Breast epithelium (tissue), 4 donors: ENCODE data around the gene GAL3ST1. TPM values are rescaled to one million over a fixed set of nuclear protein-coding genes. Genes with fewer than 3 reads are reported as not detected.

Experiments used
- DNase-seq, 2 donors: peaks; one replicate each; pipeline ENCODE4 v3.0.0-alpha.2; 2019; ENCODE audit warnings: low spot score in 2 of 2
- H3K27ac ChIP-seq, 2 donors: fragments of 200-600 bp; sonication (generic) in 1 of 2; one replicate each; pipeline ENCODE4 v1.5.1; 2016 to 2019; ENCODE audit warnings: mild to moderate bottlenecking in 1 of 2
- H3K27me3 ChIP-seq, 2 donors: fragments of 200-600 bp; sonication (generic) in 1 of 2; one replicate each; pipeline versions ENCODE4 v1.5.1 to v1.6.0; 2017 to 2019; ENCODE audit warnings: control low read depth in 1 of 2, mild to moderate bottlenecking in 1 of 2
- H3K36me3 ChIP-seq: fragments of 200-600 bp; one replicate; pipeline ENCODE4 v1.5.1; 2019
- H3K4me1 ChIP-seq, 2 donors: fragments of 200-600 bp; sonication (generic); one replicate each; pipeline ENCODE4 v1.5.1; 2016 to 2019; ENCODE audit warnings: control low read depth in 1 of 2
- H3K4me3 ChIP-seq, 3 donors: fragments of 200-600 bp; sonication (generic); 1 replicate in 2 of 3; 2 replicates in 1 of 3; pipeline ENCODE4 v1.5.1; 2016 to 2019; ENCODE audit warnings: mild to moderate bottlenecking in 3 of 3, moderate library complexity in 2 of 3
- H3K9me3 ChIP-seq, 2 donors: fragments of 200-600 bp; sonication (generic) in 1 of 2; one replicate each; pipeline ENCODE4 v1.5.1; 2016 to 2019; ENCODE audit warnings: control low read depth in 1 of 2
- POLR2A ChIP-seq: fragments of 450-650 bp; IDR thresholded peaks from one replicate; pipeline ENCODE4 v1.6.1; 2016; ENCODE audit warnings: antibody characterized with exemption, mild to moderate bottlenecking, moderate library complexity
- POLR2AphosphoS5 ChIP-seq, 3 donors: sonication (generic); formaldehyde crosslinking; IDR thresholded peaks; one replicate each; pipeline ENCODE4 v1.6.1; 2017; ENCODE audit warnings: antibody characterized with exemption in 3 of 3
- intact Hi-C: fragments of 100-400 bp; cut with DNase I; formaldehyde crosslinking; loops from one replicate; pipeline ENCODE4 v1.15.1; 2023; ENCODE audit warnings: low total_unique reads
- total RNA-seq, 3 donors: library from RNA; depleted of rRNA; stranded (reverse); fragments of >200 nt; gene quantifications; one replicate each; pipeline ENCODE4 v1.1.0, GENCODE V29; 2016
- TF ChIP-seq, protein P1 (sequence below), 3 donors: fragments of 450-650 bp; IDR thresholded peaks; one replicate each; pipeline ENCODE4 v1.5.1; 2016 to 2017; ENCODE audit warnings: antibody characterized with exemption in 3 of 3, mild to moderate bottlenecking in 3 of 3, moderate library complexity in 3 of 3

The GAL3ST1 gene
- total RNA-seq, 3 donors from 2014 or later: 1.3 to 2.6 (median 1.3) TPM

DNA sequence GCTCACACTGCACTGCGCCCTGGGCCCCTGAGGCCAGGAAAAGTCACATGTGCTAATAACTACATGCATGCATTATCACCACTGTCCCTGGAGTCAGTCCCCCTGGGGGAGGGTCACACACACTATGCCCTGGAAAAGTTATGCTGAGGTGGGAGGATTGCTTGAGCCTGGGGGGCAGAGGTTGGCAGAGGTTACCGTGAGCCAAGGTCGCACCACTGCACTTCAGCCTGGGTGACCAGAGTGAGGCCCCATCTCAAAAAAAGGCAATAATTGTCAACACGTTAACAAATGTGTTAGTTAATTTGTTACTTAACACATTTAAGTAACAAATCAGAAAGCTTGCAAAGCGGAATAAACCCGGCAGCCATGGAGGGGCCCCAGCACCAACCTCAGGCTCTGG, 14.6 kb downstream of the GAL3ST1 start:
- Histone ChIP-seq H3K9me3 (no peaks in the 10 kb centered on the region), H3K4me1 (no peaks in the 10 kb centered on the region), H3K36me3 (no peaks in the 10 kb centered on the region), H3K4me3 (no peak overlapping the region), H3K27me3 (no peaks in the 10 kb centered on the region), H3K27ac (no peak overlapping the region)
- TF ChIP-seq POLR2A (no peak), POLR2AphosphoS5 (IDR thresholded peaks at IDR 0.05) (no peak)
- TF ChIP-seq, protein P1, sequence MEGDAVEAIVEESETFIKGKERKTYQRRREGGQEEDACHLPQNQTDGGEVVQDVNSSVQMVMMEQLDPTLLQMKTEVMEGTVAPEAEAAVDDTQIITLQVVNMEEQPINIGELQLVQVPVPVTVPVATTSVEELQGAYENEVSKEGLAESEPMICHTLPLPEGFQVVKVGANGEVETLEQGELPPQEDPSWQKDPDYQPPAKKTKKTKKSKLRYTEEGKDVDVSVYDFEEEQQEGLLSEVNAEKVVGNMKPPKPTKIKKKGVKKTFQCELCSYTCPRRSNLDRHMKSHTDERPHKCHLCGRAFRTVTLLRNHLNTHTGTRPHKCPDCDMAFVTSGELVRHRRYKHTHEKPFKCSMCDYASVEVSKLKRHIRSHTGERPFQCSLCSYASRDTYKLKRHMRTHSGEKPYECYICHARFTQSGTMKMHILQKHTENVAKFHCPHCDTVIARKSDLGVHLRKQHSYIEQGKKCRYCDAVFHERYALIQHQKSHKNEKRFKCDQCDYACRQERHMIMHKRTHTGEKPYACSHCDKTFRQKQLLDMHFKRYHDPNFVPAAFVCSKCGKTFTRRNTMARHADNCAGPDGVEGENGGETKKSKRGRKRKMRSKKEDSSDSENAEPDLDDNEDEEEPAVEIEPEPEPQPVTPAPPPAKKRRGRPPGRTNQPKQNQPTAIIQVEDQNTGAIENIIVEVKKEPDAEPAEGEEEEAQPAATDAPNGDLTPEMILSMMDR (IDR thresholded peaks at IDR 0.05): no peak
- intact Hi-C loops: no loop called here
- DNase-seq: no peak

DNA sequence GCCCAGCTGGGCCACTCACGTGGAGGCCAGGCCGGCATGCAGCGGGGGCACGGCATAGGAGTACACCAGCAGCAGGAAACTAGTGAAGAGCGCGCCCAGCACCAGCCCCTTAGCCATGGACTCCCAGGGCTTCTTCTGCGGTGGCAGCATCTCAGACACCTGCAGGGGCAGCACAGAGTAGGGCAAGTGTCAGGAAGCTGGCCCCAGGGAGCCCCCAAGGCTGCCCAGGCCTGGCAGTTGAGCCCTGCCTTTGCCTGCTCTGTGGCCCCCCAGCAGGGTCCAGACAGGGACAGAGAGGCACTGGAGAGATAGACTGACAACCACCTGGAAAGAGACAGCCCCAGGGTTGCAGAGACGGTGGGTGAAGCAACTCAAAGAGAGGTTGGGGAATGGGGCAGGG, 17.2 kb downstream of the GAL3ST1 start:
- TF ChIP-seq POLR2AphosphoS5 (IDR thresholded peaks at IDR 0.05): no peak
- TF ChIP-seq, protein P1 (IDR thresholded peaks at IDR 0.05): no peak
- no peak for TF ChIP-seq POLR2A
- Histone ChIP-seq H3K36me3 (no peaks in the 10 kb centered on the region), H3K9me3 (no peaks in the 10 kb centered on the region), H3K27me3 (no peaks in the 10 kb centered on the region), H3K4me1 (no peaks in the 10 kb centered on the region), H3K27ac (no peak overlapping the region), H3K4me3 (no peak overlapping the region)
- DNase-seq: no peak
- intact Hi-C loops: no loop called here

DNA sequence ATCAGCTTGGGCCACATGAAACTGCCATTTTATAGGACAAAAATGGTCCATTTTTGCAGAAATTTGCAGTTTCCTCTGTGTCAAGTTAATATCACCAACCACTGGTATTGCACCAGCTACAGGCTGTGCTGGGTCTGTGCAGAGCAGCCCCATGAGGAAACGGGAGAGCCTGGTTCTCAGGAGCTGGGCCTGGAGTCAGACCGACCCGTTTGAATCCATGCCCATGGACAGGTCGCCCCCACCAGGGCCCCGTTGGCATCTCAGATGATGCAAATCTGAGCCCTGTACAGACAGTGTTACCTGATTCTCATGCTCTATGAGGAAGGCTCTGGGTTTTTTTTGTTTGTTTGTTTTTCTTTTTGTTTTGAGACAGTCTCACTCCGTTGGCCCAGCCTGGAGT, 18.1 kb downstream of the GAL3ST1 start:
- H3K4me3 ChIP-seq: no peak overlapping the region
- intact Hi-C loops: no loop called here
- H3K27me3 ChIP-seq: no peaks in the 10 kb centered on the region
- H3K9me3 ChIP-seq: no peaks in the 10 kb centered on the region
- no peak overlapping the region for H3K27ac ChIP-seq
- no peak for DNase-seq
- TF ChIP-seq, protein P1 (IDR thresholded peaks at IDR 0.05): no peak
- no peak for TF ChIP-seq POLR2AphosphoS5 (IDR thresholded peaks at IDR 0.05)
- TF ChIP-seq POLR2A: no peak
- H3K4me1 ChIP-seq: no peaks in the 10 kb centered on the region
- H3K36me3 ChIP-seq: no peaks in the 10 kb centered on the region

DNA sequence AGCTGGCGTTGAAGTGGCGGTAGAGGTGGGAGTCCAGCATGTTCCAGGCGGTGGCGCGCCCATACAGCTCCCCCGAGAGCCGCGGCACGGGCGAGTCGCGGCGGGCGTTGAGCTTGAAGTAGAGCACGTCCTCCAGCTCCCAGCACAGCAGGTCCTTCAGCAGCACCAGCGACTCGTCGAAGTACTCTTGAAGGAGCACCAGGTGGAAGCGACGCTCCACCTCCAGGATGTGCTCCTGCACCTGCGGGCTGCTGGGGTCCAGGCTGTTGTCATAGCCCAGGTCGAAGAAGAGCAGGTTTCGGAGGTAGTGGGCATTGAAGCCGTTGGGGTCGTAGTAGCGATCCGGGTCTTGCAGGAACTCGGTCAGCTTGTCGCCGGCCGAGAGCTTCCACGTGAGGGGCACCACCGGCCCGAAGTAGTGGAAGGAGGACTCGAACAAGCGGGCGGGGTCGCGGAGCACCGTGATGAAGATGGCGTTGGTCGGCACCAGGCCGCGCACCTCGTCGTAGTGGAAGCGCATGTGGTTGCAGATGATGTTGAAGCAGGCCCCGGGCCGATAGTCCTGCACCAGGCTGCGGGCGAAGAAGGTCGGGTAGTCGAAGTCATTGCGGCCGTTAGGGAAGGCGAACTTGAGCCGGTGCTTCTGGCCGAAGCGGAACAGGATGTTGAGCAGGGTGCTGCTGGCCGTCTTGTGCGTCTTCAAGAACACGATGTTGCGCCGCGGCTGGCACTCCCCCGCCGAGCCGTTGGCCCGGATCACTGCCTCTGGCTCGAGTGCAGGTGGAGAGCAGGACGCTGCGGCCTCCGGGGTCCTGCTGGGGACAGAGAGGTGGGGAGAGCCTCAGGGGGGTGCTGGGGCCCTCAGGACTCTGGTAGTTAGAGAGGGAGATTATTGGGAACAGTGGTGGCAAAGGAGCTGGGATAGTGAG, 18.9 kb downstream of the GAL3ST1 start:
- Histone ChIP-seq H3K4me1 (no peaks in the 10 kb centered on the region), H3K9me3 (no peaks in the 10 kb centered on the region), H3K27me3 (no peaks in the 10 kb centered on the region), H3K36me3 (no peaks in the 10 kb centered on the region), H3K4me3 (no peak overlapping the region), H3K27ac (no peak overlapping the region)
- DNase-seq: no peak
- TF ChIP-seq, protein P1 (IDR thresholded peaks at IDR 0.05): no peak
- TF ChIP-seq POLR2A (no peak), POLR2AphosphoS5 (IDR thresholded peaks at IDR 0.05) (no peak)
- intact Hi-C loops: no loop called here

DNA sequence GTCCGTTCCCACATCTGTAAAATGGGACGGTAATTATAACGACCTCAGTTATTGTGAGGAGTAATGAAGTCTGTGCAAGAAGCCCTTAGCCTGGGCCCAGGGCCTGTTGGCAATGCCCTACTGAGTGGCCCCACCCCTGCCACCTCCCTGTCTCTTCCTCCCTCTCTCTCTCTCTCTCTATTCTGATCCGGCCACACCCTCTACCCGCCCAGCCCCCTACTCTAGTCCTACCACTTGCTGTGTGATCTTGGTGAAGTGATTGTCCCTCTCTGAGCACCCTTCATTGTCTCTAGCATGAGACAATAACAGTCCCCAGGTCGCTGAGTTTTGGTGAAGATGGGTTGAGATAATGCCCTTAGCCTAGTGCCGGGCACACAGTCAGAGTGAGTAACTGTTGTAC, 20.5 kb downstream of the GAL3ST1 start:
- Histone ChIP-seq H3K36me3 (no peaks in the 10 kb centered on the region), H3K9me3 (no peaks in the 10 kb centered on the region), H3K4me3 (no peak overlapping the region), H3K27me3 (no peaks in the 10 kb centered on the region), H3K4me1 (no peaks in the 10 kb centered on the region), H3K27ac (no peak overlapping the region)
- intact Hi-C loops: loop anchor here (5.0 kb wide), 1 partner anchor 183 kb away; no protein-coding TSS in a partner anchor
- TF ChIP-seq, protein P1 (IDR thresholded peaks at IDR 0.05): no peak
- TF ChIP-seq POLR2A (no peak), POLR2AphosphoS5 (IDR thresholded peaks at IDR 0.05) (no peak)
- DNase-seq: no peak
